ENCODE measurements around the gene GRAMD1C.

DNA sequence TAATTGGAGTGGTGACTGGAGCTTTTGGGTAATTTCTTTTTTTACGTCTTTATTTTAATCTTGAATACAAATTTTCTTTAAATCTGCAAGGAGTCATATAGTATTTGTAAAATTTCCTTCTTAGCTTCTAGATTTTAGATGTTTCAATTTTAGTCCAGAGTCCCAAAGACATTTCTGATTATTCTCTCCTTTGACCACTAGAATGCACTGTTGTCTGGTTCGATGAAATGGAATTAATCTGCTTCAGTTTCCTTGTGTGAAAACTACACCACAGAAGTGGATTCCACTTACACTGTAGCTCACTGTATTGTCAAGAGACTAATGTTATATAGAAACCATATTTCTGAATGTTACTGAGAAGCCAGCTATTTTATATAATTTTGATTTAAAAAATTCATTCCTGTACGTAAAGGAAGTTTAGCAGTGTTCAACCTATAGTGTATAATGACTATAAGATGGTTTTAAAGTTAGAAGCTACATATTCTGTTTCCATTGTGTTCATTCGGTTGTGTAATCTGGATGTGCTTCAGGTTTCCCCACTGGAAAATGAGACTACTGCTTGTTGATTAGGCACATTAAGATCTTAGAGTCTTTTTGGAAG, 6.1 kb downstream of the GRAMD1C start:
- TF ChIP-seq BHLHE40 (IDR thresholded peaks at IDR 0.05; ENCODE audit: borderline replicate concordance) (no peak), SP1 (IDR thresholded peaks at IDR 0.05) (no peak), TARDBP (IDR thresholded peaks at IDR 0.05) (no peak), FOXM1 (IDR thresholded peaks at IDR 0.05; ENCODE audit: borderline replicate concordance) (no peak), NFRKB (IDR thresholded peaks at IDR 0.05) (no peak), CTBP1 (IDR thresholded peaks at IDR 0.05; ENCODE audit: borderline replicate concordance) (no peak), ELF4 (IDR thresholded peaks at IDR 0.05) (no peak), HDGF (IDR thresholded peaks at IDR 0.05; ENCODE audit: borderline replicate concordance) (no peak), SUZ12 (IDR thresholded peaks at IDR 0.05) (no peak), FOXA1 (IDR thresholded peaks at IDR 0.05) (no peak), ZNF384 (IDR thresholded peaks at IDR 0.05) (no peak), ARNT (IDR thresholded peaks at IDR 0.05) (no peak), LEF1 (IDR thresholded peaks at IDR 0.05; ENCODE audit: borderline replicate concordance) (no peak)
- TF ChIP-seq, protein P1, sequence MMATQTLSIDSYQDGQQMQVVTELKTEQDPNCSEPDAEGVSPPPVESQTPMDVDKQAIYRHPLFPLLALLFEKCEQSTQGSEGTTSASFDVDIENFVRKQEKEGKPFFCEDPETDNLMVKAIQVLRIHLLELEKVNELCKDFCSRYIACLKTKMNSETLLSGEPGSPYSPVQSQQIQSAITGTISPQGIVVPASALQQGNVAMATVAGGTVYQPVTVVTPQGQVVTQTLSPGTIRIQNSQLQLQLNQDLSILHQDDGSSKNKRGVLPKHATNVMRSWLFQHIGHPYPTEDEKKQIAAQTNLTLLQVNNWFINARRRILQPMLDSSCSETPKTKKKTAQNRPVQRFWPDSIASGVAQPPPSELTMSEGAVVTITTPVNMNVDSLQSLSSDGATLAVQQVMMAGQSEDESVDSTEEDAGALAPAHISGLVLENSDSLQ (IDR thresholded peaks at IDR 0.05) = no peak
